GM06990 (cell line): ENCODE data around the gene ROR2.

Experiments
- DNase-seq: peaks from one replicate; pipeline ENCODE4 v3.0.0-alpha.2; 2011; ENCODE audit not compliant: insufficient read length; ENCODE audit errors: extremely low read depth
- H3K27me3 ChIP-seq: replicated peaks from 2 replicates; pipeline ENCODE4 v1.6.0; 2011; ENCODE audit warnings: low read length; ENCODE audit not compliant: control insufficient read depth, insufficient read depth
- H3K36me3 ChIP-seq: 2 replicates; pipeline ENCODE4 v1.5.1; 2011; ENCODE audit warnings: low read length; ENCODE audit not compliant: control insufficient read depth, insufficient read depth
- H3K4me3 ChIP-seq: replicated peaks from 2 replicates; pipeline ENCODE4 v1.5.1; 2011; ENCODE audit warnings: low read depth, mild to moderate bottlenecking, control low read depth, low read length
- TF ChIP-seq, protein P1 (sequence below): IDR thresholded peaks from 2 replicates; pipeline ENCODE4 v1.5.1; 2011; ENCODE audit warnings: low read length, control low read depth, mild to moderate bottlenecking, inconsistent platforms; ENCODE audit not compliant: insufficient read depth, poor library complexity, severe bottlenecking

Gene ROR2

DNA sequence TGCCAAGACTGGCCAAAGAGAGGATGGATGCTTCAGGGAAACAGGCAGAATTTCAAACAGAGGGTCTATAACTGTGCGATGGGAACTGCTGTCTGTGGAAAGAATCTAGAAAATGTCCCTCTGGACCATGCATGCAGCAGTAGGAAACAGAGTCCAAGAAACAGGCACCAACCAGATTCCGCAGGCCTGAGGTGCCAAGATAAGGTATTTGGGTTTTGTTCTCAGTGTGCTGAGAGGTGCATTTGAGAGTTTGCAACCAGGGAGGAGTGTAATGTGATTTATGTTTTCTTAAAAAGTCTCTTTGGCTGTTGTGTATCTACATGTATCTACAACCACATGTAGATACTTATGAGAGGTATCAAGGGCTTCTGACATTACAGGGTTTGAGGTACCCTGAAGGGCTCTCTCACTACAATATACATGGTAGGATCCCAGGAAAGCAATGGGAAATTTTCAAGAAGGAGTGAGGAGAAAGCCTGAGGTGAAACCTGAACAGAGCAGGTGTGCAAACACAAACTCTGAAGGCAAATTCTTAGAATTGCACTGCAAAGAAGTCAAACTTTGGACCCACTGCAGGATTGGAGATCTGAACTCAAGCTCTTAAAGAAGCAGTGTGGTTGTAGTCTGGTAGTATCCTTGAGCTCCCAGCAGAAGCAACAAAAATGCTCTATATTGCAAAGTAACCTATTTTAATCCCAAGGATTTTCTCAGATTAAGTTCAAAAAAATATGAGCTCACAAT lies 343.6 kb downstream of the ROR2 start:
- TF ChIP-seq, protein P1, sequence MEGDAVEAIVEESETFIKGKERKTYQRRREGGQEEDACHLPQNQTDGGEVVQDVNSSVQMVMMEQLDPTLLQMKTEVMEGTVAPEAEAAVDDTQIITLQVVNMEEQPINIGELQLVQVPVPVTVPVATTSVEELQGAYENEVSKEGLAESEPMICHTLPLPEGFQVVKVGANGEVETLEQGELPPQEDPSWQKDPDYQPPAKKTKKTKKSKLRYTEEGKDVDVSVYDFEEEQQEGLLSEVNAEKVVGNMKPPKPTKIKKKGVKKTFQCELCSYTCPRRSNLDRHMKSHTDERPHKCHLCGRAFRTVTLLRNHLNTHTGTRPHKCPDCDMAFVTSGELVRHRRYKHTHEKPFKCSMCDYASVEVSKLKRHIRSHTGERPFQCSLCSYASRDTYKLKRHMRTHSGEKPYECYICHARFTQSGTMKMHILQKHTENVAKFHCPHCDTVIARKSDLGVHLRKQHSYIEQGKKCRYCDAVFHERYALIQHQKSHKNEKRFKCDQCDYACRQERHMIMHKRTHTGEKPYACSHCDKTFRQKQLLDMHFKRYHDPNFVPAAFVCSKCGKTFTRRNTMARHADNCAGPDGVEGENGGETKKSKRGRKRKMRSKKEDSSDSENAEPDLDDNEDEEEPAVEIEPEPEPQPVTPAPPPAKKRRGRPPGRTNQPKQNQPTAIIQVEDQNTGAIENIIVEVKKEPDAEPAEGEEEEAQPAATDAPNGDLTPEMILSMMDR, result no peak
- Histone ChIP-seq H3K36me3 (no peaks in the 10 kb centered on the region), H3K27me3 (no peaks in the 10 kb centered on the region), H3K4me3 (no peak overlapping the region)
- DNase-seq, result no peak

DNA sequence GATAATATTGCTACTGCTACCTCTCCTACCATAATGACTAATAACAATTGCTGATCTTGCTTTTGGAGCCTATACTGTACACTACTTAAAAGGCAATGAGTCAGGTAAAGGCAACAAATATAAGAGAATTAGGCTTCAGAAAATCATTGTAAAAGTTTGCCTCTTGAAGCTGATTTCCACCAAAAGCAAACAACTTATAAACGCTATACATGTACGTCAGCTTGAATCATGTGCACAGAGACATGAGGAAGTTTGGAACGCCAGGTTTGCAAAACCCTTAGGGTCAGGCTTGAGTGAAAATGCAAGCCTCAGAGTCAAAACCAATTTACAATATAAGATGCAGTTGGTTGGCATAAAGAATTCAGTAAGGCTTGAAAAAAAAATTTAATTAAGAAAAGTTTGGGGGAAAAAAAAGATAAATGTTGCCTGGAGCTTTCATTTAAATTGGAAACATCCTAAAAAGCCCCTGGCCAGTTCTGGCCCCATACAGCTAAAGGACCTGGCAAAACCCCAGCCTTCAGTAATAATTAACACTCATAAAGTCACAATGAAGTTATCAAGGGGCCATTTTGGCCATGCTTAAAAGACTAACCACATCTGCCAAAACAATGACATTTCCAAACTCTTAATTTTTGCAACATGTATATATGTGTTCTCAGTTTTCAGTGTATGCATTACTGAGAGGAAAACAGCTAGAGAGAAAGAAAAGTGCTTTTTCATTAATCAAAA lies 345.4 kb downstream of the ROR2 start:
- Histone ChIP-seq H3K27me3 (no peaks in the 10 kb centered on the region), H3K36me3 (no peaks in the 10 kb centered on the region), H3K4me3 (no peak overlapping the region)
- DNase-seq, result no peak
- TF ChIP-seq, protein P1, result no peak

DNA sequence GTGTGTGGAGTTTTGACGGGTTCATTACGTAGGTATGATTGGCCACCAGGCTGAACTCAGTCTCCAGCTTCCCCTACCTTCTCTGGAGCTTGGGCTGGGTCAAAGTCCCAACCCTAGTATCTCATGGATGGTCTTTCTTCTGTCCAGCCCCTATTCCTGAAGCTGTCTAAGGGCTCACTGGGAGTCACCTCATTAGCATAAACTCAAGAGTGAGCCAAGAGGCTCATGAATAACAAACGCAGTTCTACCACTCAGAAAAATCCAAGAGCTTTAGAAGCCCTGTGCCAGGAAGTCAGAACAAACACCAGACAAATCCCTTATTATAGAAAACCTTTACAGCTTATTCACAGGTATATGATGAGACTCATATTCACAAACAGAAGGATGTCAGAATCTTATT lies 346.1 kb downstream of the ROR2 start:
- no peak for DNase-seq
- no peak overlapping the region for H3K4me3 ChIP-seq
- TF ChIP-seq, protein P1, result no peak
- H3K27me3 ChIP-seq, result no peaks in the 10 kb centered on the region
- H3K36me3 ChIP-seq, result no peaks in the 10 kb centered on the region

DNA sequence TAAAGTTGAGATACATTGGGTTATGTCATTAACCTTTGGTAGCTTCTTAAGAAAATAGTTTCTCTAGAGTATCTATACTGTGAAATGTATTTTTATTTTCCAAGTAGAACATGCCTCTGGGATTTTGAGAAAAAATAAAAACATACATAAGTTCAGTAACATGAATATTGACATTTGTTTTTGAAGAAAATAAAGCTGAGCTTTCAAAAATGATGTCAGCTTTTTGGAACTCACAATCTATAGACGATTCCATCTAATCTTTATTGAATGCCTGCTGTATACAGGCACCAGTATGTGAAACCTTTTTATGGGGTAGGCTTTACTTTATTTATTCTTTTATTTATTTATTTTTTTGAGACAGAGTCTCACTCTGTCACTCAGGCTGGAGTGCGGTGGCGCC lies 350.5 kb downstream of the ROR2 start:
- H3K27me3 ChIP-seq, result no peaks in the 10 kb centered on the region; the same call in 1 of the 2 replicates
- H3K4me3 ChIP-seq, result no peak overlapping the region
- H3K36me3 ChIP-seq, result no peaks in the 10 kb centered on the region
- TF ChIP-seq, protein P1, result no peak
- no peak for DNase-seq

DNA sequence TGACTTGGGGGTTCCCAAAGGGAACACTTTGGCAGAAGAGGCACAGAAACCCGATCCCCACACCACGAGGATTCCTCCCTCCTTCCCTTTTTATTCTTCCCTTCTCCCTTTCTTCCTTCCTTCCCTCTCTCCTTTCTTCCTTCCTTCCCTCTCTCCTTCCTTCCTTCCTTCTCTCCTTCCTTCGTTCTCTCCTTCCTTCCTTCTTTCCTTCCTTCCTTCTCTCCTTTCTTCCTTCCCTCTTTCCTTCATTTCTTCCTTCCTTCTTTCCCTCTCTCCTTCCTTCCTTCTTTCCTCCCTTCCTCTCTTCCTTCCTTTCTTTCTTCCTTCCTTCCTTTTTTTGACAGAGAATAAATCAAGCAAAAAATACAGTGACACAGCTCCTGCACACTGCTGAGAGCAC lies 358.4 kb downstream of the ROR2 start:
- Histone ChIP-seq H3K36me3 (no peaks in the 10 kb centered on the region), H3K4me3 (no peak overlapping the region), H3K27me3 (no peaks in the 10 kb centered on the region)
- TF ChIP-seq, protein P1, result no peak
- DNase-seq, result no peak
